AG09309 (cell line): ENCODE results near the gene CHCHD6.

ENCODE experiments used
- DNase-seq: peaks from one replicate; pipeline ENCODE4 v3.0.0-alpha.2; 2010; ENCODE audit warnings: low read depth
- H3K4me3 ChIP-seq: 2 replicates; pipeline ENCODE4 v1.5.1; 2011; ENCODE audit warnings: mild to moderate bottlenecking, low read depth, low read length, moderate library complexity; ENCODE audit not compliant: control insufficient read depth
- CTCF ChIP-seq: IDR thresholded peaks from 2 replicates; pipeline ENCODE4 v1.5.1; 2011; ENCODE audit warnings: mild to moderate bottlenecking, low read depth, low read length, inconsistent platforms; ENCODE audit not compliant: insufficient read depth, control insufficient read depth; ENCODE audit errors: missing control alignments

CHCHD6 gene

GRCh38 chr3:126999383-126999782 lies 295.3 kb downstream of the CHCHD6 start:
- no peak for DNase-seq
- TF ChIP-seq CTCF, result no peak
- H3K4me3 ChIP-seq, result no peak overlapping the region

GRCh38 chr3:127000119-127000518 lies 296.1 kb downstream of the CHCHD6 start:
- no peak for DNase-seq
- no peak for TF ChIP-seq CTCF
- no peak overlapping the region for H3K4me3 ChIP-seq

GRCh38 chr3:127000761-127001160 lies 296.7 kb downstream of the CHCHD6 start:
- no peak for DNase-seq
- TF ChIP-seq CTCF, result no peak
- no peak overlapping the region for H3K4me3 ChIP-seq

GRCh38 chr3:127001486-127002194 lies 297.6 kb downstream of the CHCHD6 start:
- TF ChIP-seq CTCF, result no peak
- no peak for DNase-seq

GRCh38 chr3:127002195-127003174 lies 298.4 kb downstream of the CHCHD6 start:
- H3K4me3 ChIP-seq, result peak overlapping the region; percentile 24
- peak; percentile 70 for DNase-seq
- peak; percentile 75 for TF ChIP-seq CTCF

More at GRCh38 chr3:127001486-127002194, 297.6 kb downstream of the CHCHD6 start:
- no peak overlapping the region for H3K4me3 ChIP-seq

GRCh38 chr3:127003175-127003555 lies 299.1 kb downstream of the CHCHD6 start:
- no peak for DNase-seq
- no peak for TF ChIP-seq CTCF
- H3K4me3 ChIP-seq, result no peak overlapping the region
